ENCODE measurements around the gene CAMKK1. TPM values are rescaled to one million over a fixed set of nuclear protein-coding genes. Genes with fewer than 3 reads are reported as not detected.

Gene CAMKK1
- total and polyA plus RNA-seq, 2 of the 4 experiments (the other 2 are of a cell fraction): 4.1 to 8.2 TPM

DNA sequence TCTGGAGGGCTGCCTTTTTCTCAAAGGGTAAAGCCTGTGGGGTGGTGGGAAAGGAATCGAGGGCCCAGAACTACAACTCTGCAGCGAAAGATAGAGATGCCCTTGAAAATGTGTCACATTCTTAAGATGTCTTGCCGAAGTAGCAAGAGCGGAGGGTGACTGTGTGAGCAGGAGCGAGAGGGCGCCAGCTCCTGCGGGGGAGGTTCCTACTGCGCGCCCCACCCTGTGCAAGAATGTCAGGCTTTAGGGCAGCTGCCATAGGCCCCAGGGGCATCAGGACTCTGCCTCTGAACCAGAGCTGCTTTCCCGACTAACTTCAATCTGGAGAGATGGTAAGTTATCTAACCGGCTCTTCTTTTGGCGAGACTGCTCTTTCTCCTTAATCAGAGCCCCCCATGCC, 80.1 kb downstream of the CAMKK1 start:
- no peak overlapping the region for H2BK20ac ChIP-seq (ENCODE audit: low read depth, low read length)
- no TSS peak for BruUV-seq (replicated peaks)
- DNase-seq: no peak
- no peak overlapping the region for H2BK120ac ChIP-seq (ENCODE audit: low read depth, low read length)
- ATAC-seq (ENCODE audit: low read depth): no peak
- no peak overlapping the region for H3K9ac ChIP-seq (ENCODE audit: low read depth, low read length)
- H4K20me1 ChIP-seq (ENCODE audit: insufficient read depth, low read length): no peaks in the 10 kb centered on the region
- no peak overlapping the region for H3K56ac ChIP-seq (ENCODE audit: extremely low read depth, insufficient read depth, low read length)
- POLR2A ChIA-PET (ENCODE audit: unreplicated experiment): no interaction called here
- H2BK5ac ChIP-seq (ENCODE audit: low read depth, low read length, poor library complexity, severe bottlenecking): no peak overlapping the region
- H2AK5ac ChIP-seq (ENCODE audit: low read depth, low read length): no peak overlapping the region
- H3K27ac ChIP-seq (ENCODE audit: insufficient read depth, low read length): no peak overlapping the region
- no peak overlapping the region for H4K91ac ChIP-seq (ENCODE audit: insufficient read depth, low read depth, low read length)
- no peak overlapping the region for H3K4ac ChIP-seq (ENCODE audit: low read depth, low read length)
- WGBS, 2 experiments (ENCODE audit: extremely low coverage in 2 of 2, insufficient read length in 1 of 2): 100% methylated on average over 6 of the region's 12 CpGs; no CpG with 5 or more reads in 1 of the 2 experiments
- H3K4me1 ChIP-seq (ENCODE audit: control insufficient read depth, insufficient read depth, low read length): no peaks in the 10 kb centered on the region
- no peak overlapping the region for H3K4me2 ChIP-seq (ENCODE audit: low read depth, low read length)
- CTCF ChIA-PET: interaction anchor here (1.0 kb wide), 1 partner anchor 14 kb away, joined by 3 read pairs; no protein-coding TSS in a partner anchor
- no peaks in the 10 kb centered on the region for H3K27me3 ChIP-seq (ENCODE audit: control insufficient read depth, insufficient read depth, low read length)
- H3K23ac ChIP-seq (ENCODE audit: low read depth, low read length): no peak overlapping the region
- H4K5ac ChIP-seq (ENCODE audit: low read depth, low read length): no peak overlapping the region
- no peak overlapping the region for H2AK9ac ChIP-seq (replicated peaks; ENCODE audit: low read depth, low read length, poor library complexity)
- H3K18ac ChIP-seq (ENCODE audit: low read depth, low read length): no peak overlapping the region
- H3K14ac ChIP-seq (replicated peaks; ENCODE audit: low read depth, low read length): no peak overlapping the region
- in situ Hi-C loops (cut with MboI; ENCODE audit: low sequenced_read_pairs) (loop anchor here (25.0 kb wide), 1 partner anchor 775 kb away; no protein-coding TSS in a partner anchor), dilution Hi-C loops (cut with HindIII; ENCODE audit: low sequenced_read_pairs, unreplicated experiment) (no loop called here), intact Hi-C loops (cut with micrococcal nuclease) (no loop called here)
- no peak overlapping the region for H4K8ac ChIP-seq (ENCODE audit: low read depth in 2 of 2, low read length in 2 of 2)
- H3K79me1 ChIP-seq (ENCODE audit: low read depth in 1 of 2, low read length in 2 of 2): peaks cover 3 to 9% of the 10 kb centered on the region in 2 experiments; a peak in 3 of 4 replicates
- no peak overlapping the region for H2AFZ ChIP-seq (replicated peaks; ENCODE audit: low read length, poor library complexity)
- H2BK15ac ChIP-seq (ENCODE audit: low read depth, low read length): no peak overlapping the region
- no peaks in the 10 kb centered on the region for H3K9me1 ChIP-seq (ENCODE audit: insufficient read depth, low read length)
- H3K4me3 ChIP-seq (ENCODE audit: insufficient read depth, low read depth, low read length): no peak overlapping the region
- TF ChIP-seq CHD1 (IDR thresholded peaks at IDR 0.05; ENCODE audit: low read depth, low read length) (no peak), RCOR1 (IDR thresholded peaks at IDR 0.05; ENCODE audit: insufficient replicate concordance, low read length) (no peak), BHLHE40 (IDR thresholded peaks at IDR 0.05; ENCODE audit: low read depth, low read length) (no peak), POLR2A (IDR thresholded peaks at IDR 0.05; ENCODE audit: low read depth, low read length) (no peak), SMC3 (IDR thresholded peaks at IDR 0.05; ENCODE audit: low read depth, low read length) (no peak), MXI1 (IDR thresholded peaks at IDR 0.05; ENCODE audit: borderline replicate concordance, low read depth, low read length) (no peak), MAZ (IDR thresholded peaks at IDR 0.05; ENCODE audit: borderline replicate concordance, low read depth, low read length) (no peak), FOS (IDR thresholded peaks at IDR 0.05; ENCODE audit: low read depth, low read length) (no peak), CEBPB (IDR thresholded peaks at IDR 0.05; ENCODE audit: low read depth, low read length) (no peak), NFE2L2 (IDR thresholded peaks at IDR 0.05; ENCODE audit: low read depth, low read length) (no peak), RFX5 (IDR thresholded peaks at IDR 0.05; ENCODE audit: low read depth, low read length) (no peak), RAD21 (IDR thresholded peaks at IDR 0.05; ENCODE audit: low read length) (no peak)
- TF ChIP-seq, protein P1, sequence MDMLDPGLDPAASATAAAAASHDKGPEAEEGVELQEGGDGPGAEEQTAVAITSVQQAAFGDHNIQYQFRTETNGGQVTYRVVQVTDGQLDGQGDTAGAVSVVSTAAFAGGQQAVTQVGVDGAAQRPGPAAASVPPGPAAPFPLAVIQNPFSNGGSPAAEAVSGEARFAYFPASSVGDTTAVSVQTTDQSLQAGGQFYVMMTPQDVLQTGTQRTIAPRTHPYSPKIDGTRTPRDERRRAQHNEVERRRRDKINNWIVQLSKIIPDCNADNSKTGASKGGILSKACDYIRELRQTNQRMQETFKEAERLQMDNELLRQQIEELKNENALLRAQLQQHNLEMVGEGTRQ (IDR thresholded peaks at IDR 0.05; ENCODE audit: low read depth, low read length): no peak
- TF ChIP-seq, protein P2, sequence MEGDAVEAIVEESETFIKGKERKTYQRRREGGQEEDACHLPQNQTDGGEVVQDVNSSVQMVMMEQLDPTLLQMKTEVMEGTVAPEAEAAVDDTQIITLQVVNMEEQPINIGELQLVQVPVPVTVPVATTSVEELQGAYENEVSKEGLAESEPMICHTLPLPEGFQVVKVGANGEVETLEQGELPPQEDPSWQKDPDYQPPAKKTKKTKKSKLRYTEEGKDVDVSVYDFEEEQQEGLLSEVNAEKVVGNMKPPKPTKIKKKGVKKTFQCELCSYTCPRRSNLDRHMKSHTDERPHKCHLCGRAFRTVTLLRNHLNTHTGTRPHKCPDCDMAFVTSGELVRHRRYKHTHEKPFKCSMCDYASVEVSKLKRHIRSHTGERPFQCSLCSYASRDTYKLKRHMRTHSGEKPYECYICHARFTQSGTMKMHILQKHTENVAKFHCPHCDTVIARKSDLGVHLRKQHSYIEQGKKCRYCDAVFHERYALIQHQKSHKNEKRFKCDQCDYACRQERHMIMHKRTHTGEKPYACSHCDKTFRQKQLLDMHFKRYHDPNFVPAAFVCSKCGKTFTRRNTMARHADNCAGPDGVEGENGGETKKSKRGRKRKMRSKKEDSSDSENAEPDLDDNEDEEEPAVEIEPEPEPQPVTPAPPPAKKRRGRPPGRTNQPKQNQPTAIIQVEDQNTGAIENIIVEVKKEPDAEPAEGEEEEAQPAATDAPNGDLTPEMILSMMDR (conservative IDR thresholded peaks at IDR 0.05; ENCODE audit: low read depth, low read length): no peak
- H3K36me3 ChIP-seq (ENCODE audit: control insufficient read depth, insufficient read depth, low read length): peaks cover 47% of the 10 kb centered on the region
- H3K9me3 ChIP-seq (ENCODE audit: control insufficient read depth, insufficient read depth, low read length): no peaks in the 10 kb centered on the region
